Measurements from ENCODE around the gene MYORG.
A peak's percentile ranks its signal among the peaks of the same experiment; 100 is the strongest.

Gene MYORG

GRCh38 chr9:34399729-34400128 is 23.0 kb upstream of the MYORG start:
- DNase-seq (ENCODE audit: low spot score in 2 of 2), result no peak
- in situ Hi-C loops (cut with MboI; ENCODE audit: low sequenced_read_pairs), result loop anchor here (10.0 kb wide), 1 partner anchor 95 kb away; no protein-coding TSS in a partner anchor
- Histone ChIP-seq H3K9me3 (no peaks in the 10 kb centered on the region), H3K4me1 (no peaks in the 10 kb centered on the region), H3K4me3 (no peak overlapping the region), H3K27me3 (ENCODE audit: low read depth) (no peaks in the 10 kb centered on the region), H3K36me3 (replicated peaks) (peaks cover 25% of the 10 kb centered on the region)

DNA sequence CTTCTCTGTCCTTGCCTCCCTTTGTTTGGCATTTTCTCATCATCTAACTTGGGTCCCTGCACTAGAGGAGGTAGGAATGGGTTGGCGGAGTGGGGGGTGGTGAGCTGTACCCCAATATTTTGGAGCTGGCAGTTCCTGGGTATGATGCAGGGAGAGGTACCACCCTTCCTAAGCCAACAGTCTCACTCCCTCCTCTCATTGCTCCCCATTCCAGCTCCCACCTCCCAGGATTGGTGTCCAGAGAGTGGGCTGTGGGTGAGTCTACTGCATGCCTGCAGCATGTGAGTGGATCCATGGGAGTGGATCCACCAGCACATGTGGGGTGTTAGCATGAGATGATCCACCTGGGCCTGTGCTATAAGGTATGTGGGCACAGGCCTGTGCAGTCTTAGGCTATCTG is 22.2 kb upstream of the MYORG start:
- in situ Hi-C loops (cut with MboI; ENCODE audit: low sequenced_read_pairs), result no loop called here
- Histone ChIP-seq H3K27me3 (ENCODE audit: low read depth) (no peaks in the 10 kb centered on the region), H3K9me3 (no peaks in the 10 kb centered on the region), H3K4me3 (no peak overlapping the region), H3K36me3 (replicated peaks) (peaks cover 25% of the 10 kb centered on the region), H3K4me1 (no peaks in the 10 kb centered on the region)
- DNase-seq (ENCODE audit: low spot score in 2 of 2), result no peak

GRCh38 chr9:34396276-34397214 is 19.8 kb upstream of the MYORG start:
- in situ Hi-C loops (cut with MboI; ENCODE audit: low sequenced_read_pairs), result no loop called here
- H3K9me3 ChIP-seq, result no peaks in the 10 kb centered on the region
- H3K27me3 ChIP-seq (ENCODE audit: low read depth), result no peaks in the 10 kb centered on the region
- H3K4me1 ChIP-seq, result no peaks in the 10 kb centered on the region
- peaks cover 8% of the 10 kb centered on the region; the same call in 1 of the 2 replicates for H3K36me3 ChIP-seq (replicated peaks)
- H3K4me3 ChIP-seq, result no peak overlapping the region
- DNase-seq (ENCODE audit: low spot score in 2 of 2), result no peak

DNA sequence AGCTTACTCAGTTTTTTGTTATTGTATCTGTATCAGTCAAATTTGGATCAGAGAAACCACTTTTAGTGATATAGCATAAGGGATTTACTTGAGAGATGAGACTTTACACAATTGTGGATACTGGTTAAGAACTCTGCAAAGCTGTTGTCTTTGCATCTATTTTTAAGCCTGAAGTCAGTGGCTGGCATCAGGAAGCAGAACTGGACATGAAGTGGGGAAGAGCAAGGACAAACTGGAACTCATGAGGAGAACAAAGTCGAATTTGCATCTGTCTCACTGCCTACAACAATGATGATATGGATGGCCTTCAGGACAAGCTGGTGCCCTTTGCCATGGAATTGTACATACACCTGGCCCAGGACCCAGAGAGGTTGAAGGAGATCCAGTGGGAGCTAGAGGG is 15.8 kb upstream of the MYORG start:
- in situ Hi-C loops (cut with MboI; ENCODE audit: low sequenced_read_pairs), result no loop called here
- H3K27me3 ChIP-seq (ENCODE audit: low read depth), result no peaks in the 10 kb centered on the region
- no peak for DNase-seq (ENCODE audit: low spot score in 2 of 2)
- no peak overlapping the region for H3K4me3 ChIP-seq
- H3K4me1 ChIP-seq, result no peaks in the 10 kb centered on the region
- no peaks in the 10 kb centered on the region; the same call in 1 of the 2 replicates for H3K36me3 ChIP-seq (replicated peaks)
- no peaks in the 10 kb centered on the region for H3K9me3 ChIP-seq

DNA sequence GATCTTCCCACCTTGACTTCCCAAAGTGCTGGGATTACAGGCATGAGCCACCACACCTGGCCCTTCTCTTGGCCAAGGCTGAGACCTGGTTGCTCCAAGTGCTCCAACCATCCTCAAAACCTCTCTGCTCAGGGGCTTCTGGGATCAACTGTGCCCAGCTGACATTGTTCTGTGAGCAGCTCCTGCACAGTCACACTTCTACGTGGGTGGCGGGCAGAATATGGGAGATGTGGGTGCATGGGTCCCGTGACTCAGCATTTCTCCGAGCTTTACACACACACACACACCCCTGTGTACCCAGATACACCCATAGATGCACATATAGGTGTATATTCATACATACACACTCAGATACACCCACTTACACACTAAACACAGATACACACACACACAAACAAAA is 10.5 kb upstream of the MYORG start:
- Histone ChIP-seq H3K4me3 (no peak overlapping the region), H3K27me3 (ENCODE audit: low read depth) (no peaks in the 10 kb centered on the region), H3K36me3 (replicated peaks) (no peaks in the 10 kb centered on the region), H3K9me3 (no peaks in the 10 kb centered on the region), H3K4me1 (no peaks in the 10 kb centered on the region)
- in situ Hi-C loops (cut with MboI; ENCODE audit: low sequenced_read_pairs), result no loop called here
- DNase-seq (ENCODE audit: low spot score in 2 of 2), result peak in 1 of 2 experiments; percentile 5

DNA sequence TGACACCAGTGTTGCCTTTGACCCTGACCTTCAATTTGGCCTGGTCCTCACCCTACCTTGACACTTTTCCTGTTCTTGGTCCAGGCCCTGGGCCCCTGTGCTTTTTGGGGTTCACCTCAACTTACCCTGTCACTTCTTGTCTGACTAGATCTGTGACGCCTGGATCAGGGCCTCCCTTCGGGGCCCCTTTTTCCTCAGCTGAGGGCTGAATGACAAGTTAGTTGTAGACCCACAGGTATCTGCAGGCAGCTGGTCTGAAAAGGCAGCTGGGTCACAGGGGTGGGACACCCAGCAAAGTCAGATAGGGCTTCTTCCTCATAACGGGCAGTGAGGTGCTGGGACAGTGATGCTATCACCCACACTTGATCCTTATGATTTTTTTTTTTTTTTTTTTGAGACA is 10.0 kb upstream of the MYORG start:
- H3K4me3 ChIP-seq, result no peak overlapping the region

DNA sequence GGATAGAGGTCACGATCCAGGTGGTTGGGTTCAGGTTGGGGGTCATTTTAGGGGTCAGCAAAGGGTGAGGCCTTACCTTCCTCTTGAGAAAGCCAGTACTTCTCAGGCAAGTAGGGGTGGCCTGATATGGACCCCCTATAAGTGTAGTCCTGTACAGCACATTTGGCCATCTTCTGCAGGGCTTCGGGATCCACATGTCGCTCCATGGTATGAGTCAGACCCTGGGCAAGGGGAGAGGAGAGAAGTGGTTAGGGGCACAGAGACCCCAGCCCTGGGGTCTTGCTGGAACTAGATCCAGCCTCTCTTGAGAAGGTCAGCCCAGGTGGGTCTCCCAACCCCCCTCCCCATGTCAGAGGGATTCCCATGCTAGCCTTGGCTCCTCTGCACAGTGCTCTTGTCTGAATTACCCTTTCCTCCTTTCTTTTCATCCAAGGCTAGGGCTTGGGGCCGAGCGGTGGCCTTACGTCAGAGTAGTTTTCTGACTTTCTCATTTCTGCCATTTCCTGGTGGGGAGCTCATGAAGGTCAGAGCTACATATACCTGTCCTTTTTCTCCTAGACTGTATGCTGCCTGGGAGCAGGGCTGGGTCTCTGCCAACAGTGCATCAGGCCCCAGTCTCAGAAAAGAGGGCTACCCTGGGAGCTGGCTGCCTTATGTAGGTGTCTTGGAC is 9.0 kb upstream of the MYORG start:
- Histone ChIP-seq H3K27me3 (ENCODE audit: low read depth) (no peaks in the 10 kb centered on the region), H3K36me3 (replicated peaks) (no peaks in the 10 kb centered on the region), H3K4me3 (no peak overlapping the region), H3K9me3 (no peaks in the 10 kb centered on the region), H3K4me1 (no peaks in the 10 kb centered on the region)
- in situ Hi-C loops (cut with MboI; ENCODE audit: low sequenced_read_pairs), result no loop called here
- DNase-seq (ENCODE audit: low spot score in 2 of 2), result peak in 1 of 2 experiments; percentile 6

More for the DNA sequence above, 10.0 kb upstream of the MYORG start:
- Histone ChIP-seq H3K4me1 (no peaks in the 10 kb centered on the region), H3K27me3 (ENCODE audit: low read depth) (no peaks in the 10 kb centered on the region), H3K9me3 (no peaks in the 10 kb centered on the region), H3K36me3 (replicated peaks) (no peaks in the 10 kb centered on the region)
- in situ Hi-C loops (cut with MboI; ENCODE audit: low sequenced_read_pairs), result no loop called here
- DNase-seq (ENCODE audit: low spot score in 2 of 2), result peak in 1 of 2 experiments; percentile 2

DNA sequence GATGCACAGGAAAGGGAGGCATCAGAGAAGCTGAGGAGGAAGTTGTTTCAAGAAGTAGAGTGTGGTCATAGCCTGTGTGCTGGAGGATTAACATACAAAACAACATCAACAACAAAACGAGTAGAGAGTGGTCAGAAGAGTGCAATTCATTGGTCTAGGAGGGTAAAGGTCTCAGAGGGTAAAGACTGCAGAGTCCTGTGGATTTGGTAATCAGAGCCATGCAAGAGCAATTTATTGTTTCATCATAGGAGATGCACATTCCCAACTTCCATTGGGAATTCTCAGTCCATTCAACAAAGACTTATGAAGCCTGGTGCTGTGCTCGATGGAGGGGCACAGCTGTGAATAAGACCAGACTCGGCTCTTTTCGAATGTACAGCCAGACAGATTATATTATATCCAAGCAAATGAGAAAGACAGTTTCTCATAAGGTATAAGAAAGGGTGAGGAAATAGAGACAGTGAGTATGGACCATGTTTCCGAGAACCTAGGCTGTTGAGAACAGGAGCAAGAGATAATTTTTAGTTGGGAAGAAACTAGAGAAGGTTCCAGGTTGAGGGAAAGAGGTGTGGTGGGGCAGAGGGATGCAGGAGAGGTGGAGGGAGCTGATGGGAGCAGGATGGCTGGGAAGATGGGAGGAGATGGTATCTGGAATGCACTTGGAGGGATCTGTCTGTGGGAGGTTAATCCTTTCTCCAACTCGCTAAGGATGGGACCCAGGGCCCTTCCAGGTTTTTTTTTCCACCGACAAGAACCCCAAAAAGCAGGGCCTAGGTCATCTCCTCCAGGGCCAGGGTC is 7.9 kb upstream of the MYORG start:
- Histone ChIP-seq H3K9me3 (no peaks in the 10 kb centered on the region), H3K4me3 (no peak overlapping the region), H3K4me1 (peaks cover 3% of the 10 kb centered on the region), H3K27me3 (ENCODE audit: low read depth) (no peaks in the 10 kb centered on the region), H3K36me3 (replicated peaks) (no peaks in the 10 kb centered on the region)
- in situ Hi-C loops (cut with MboI; ENCODE audit: low sequenced_read_pairs), result no loop called here
- peak in 1 of 2 experiments; percentile 1 for DNase-seq (ENCODE audit: low spot score in 2 of 2)

GRCh38 chr9:34383904-34384303 is 7.2 kb upstream of the MYORG start:
- H3K4me3 ChIP-seq, result no peak overlapping the region
- H3K27me3 ChIP-seq (ENCODE audit: low read depth), result no peaks in the 10 kb centered on the region
- no peaks in the 10 kb centered on the region for H3K9me3 ChIP-seq
- in situ Hi-C loops (cut with MboI; ENCODE audit: low sequenced_read_pairs), result no loop called here
- peaks cover 7% of the 10 kb centered on the region for H3K4me1 ChIP-seq
- no peaks in the 10 kb centered on the region for H3K36me3 ChIP-seq (replicated peaks)
- peak in 1 of 2 experiments; percentile 1 for DNase-seq (ENCODE audit: low spot score in 2 of 2)

DNA sequence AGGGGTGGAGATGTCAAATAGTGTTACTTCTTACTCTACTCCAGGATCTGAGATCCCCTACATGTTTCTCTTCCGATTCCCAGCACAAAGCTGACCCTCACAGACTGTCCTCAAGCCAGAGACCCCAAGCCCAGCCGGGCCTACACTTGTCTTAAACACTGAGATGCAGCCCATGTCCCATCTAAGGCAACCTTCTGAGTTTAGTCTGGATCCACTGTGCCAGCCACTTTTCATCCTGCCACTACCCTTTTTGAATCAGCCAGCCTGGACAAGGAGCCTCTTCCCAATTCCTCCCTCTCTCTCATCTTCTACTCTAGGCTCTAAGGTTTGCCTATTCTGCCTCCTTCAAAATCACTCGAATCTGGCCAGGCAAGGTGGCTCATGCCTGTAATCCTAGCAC is 6.2 kb upstream of the MYORG start:
- Histone ChIP-seq H3K36me3 (replicated peaks) (no peaks in the 10 kb centered on the region), H3K27me3 (ENCODE audit: low read depth) (no peaks in the 10 kb centered on the region), H3K4me3 (no peak overlapping the region), H3K9me3 (no peaks in the 10 kb centered on the region), H3K4me1 (peaks cover 7% of the 10 kb centered on the region)
- no peak for DNase-seq (ENCODE audit: low spot score in 2 of 2)
- in situ Hi-C loops (cut with MboI; ENCODE audit: low sequenced_read_pairs), result no loop called here

GRCh38 chr9:34382054-34382453 is 5.4 kb upstream of the MYORG start:
- H3K36me3 ChIP-seq (replicated peaks), result no peaks in the 10 kb centered on the region
- in situ Hi-C loops (cut with MboI; ENCODE audit: low sequenced_read_pairs), result no loop called here
- H3K9me3 ChIP-seq, result no peaks in the 10 kb centered on the region
- DNase-seq (ENCODE audit: low spot score in 2 of 2), result no peak
- no peak overlapping the region for H3K4me3 ChIP-seq
- H3K4me1 ChIP-seq, result peaks cover 7% of the 10 kb centered on the region
- no peaks in the 10 kb centered on the region for H3K27me3 ChIP-seq (ENCODE audit: low read depth)

DNA sequence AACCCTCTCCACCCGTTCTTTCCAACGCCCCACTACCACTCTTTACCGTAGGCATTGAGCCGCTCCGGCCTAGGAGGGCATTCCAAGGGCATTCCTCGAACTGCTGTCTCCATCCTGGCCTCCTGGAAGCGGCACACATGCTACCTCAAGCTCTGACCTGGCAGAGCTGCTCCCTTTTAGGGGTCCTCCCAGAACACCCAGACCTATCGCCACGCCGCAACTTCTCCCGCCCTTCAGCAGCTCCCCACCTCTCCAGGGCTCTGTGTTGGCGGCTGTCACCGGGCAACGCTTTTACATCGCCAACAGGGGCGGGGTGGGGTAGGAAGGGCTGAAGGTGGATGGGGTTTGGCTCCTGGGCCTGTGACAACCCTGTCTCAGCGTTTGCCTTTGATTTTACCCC is 4.6 kb upstream of the MYORG start:
- H3K4me1 ChIP-seq, result peaks cover 7% of the 10 kb centered on the region
- no peak for DNase-seq (ENCODE audit: low spot score in 2 of 2)
- no peaks in the 10 kb centered on the region for H3K36me3 ChIP-seq (replicated peaks)
- in situ Hi-C loops (cut with MboI; ENCODE audit: low sequenced_read_pairs), result no loop called here
- no peak overlapping the region for H3K4me3 ChIP-seq
- H3K27me3 ChIP-seq (ENCODE audit: low read depth), result no peaks in the 10 kb centered on the region
- H3K9me3 ChIP-seq, result no peaks in the 10 kb centered on the region

DNA sequence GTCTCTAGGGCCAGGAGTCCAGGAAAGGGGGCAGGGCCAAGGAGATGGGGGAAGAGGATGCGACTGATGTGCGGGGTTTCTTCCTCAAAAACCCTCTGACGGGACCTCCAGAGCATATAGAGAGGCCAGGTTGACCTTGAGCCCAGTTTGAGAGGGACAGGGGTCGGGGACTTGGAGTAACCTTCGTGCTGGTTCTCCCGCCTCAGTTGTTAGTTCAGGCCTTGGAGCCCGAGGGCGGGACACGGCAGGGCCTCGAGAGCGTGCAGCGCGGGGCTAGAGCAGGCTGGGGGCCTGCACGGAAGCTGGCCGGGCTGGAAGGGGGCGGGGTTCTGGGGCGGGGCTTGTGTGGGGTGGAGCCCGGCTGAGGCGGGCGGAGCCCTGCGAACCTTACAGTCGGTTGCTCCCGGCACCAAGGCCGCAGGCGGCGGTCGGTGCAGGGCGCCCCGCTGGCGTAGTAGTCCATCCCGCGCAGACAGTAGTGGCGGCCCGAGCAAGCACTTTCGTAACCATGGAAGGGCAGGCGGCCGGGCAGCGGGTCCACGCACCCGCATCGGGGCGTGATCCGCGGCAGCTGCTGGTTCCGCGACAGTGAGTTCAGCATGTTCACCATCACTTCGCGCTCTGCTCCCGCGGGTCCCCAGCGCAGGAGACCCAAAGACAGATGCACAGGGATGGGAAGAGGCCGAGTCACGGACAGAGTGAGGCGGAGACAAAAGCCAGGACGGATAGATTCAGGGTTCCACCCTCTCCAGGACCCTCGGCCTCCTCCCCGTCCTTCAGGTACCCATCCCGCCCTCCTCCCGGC is 4.0 kb upstream of the MYORG start:
- H3K4me3 ChIP-seq, result no peak overlapping the region
- H3K36me3 ChIP-seq (replicated peaks), result no peaks in the 10 kb centered on the region
- in situ Hi-C loops (cut with MboI; ENCODE audit: low sequenced_read_pairs), result no loop called here
- DNase-seq (ENCODE audit: low spot score in 2 of 2), result no peak
- H3K4me1 ChIP-seq, result peaks cover 7% of the 10 kb centered on the region
- no peaks in the 10 kb centered on the region for H3K9me3 ChIP-seq
- H3K27me3 ChIP-seq (ENCODE audit: low read depth), result no peaks in the 10 kb centered on the region

Measured in HAP-1 (cell line).